ENCODE measurements around the gene HEATR3.

Gene HEATR3

GRCh38 chr16:50153596-50154419 is 88.0 kb downstream of the HEATR3 start:
- H3F3A ChIP-seq (ENCODE audit: insufficient read depth, low read length), result no peaks in the 10 kb centered on the region
- H3K4me1 ChIP-seq (ENCODE audit: insufficient read depth, low read length, severe bottlenecking), result peaks cover 30% of the 10 kb centered on the region
- H3K27ac ChIP-seq (ENCODE audit: low read depth, low read length, poor library complexity, severe bottlenecking), result no peak overlapping the region
- H3K9me2 ChIP-seq (ENCODE audit: low read depth, low read length), result no peaks in the 10 kb centered on the region
- peaks cover 40% of the 10 kb centered on the region for H3K79me2 ChIP-seq (ENCODE audit: insufficient read depth, low read length)
- no peaks in the 10 kb centered on the region for H3K27me3 ChIP-seq (ENCODE audit: insufficient read depth, low read length)
- H4K20me1 ChIP-seq (ENCODE audit: insufficient read depth, low read length), result no peaks in the 10 kb centered on the region
- H3K4me2 ChIP-seq (ENCODE audit: low read length), result peak overlapping the region; percentile 80
- H3K9me3 ChIP-seq (ENCODE audit: low read length), result no peaks in the 10 kb centered on the region
- H3K36me3 ChIP-seq (ENCODE audit: insufficient read depth, low read length), result no peaks in the 10 kb centered on the region
- peak overlapping the region; percentile 84 for H3K4me3 ChIP-seq (ENCODE audit: low read depth, low read length, poor library complexity, severe bottlenecking)
- no peak for TF ChIP-seq EZH2 (IDR thresholded peaks at IDR 0.05; ENCODE audit: borderline replicate concordance, low read length)
- TF ChIP-seq, protein P1, sequence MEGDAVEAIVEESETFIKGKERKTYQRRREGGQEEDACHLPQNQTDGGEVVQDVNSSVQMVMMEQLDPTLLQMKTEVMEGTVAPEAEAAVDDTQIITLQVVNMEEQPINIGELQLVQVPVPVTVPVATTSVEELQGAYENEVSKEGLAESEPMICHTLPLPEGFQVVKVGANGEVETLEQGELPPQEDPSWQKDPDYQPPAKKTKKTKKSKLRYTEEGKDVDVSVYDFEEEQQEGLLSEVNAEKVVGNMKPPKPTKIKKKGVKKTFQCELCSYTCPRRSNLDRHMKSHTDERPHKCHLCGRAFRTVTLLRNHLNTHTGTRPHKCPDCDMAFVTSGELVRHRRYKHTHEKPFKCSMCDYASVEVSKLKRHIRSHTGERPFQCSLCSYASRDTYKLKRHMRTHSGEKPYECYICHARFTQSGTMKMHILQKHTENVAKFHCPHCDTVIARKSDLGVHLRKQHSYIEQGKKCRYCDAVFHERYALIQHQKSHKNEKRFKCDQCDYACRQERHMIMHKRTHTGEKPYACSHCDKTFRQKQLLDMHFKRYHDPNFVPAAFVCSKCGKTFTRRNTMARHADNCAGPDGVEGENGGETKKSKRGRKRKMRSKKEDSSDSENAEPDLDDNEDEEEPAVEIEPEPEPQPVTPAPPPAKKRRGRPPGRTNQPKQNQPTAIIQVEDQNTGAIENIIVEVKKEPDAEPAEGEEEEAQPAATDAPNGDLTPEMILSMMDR (IDR thresholded peaks at IDR 0.05; ENCODE audit: low read length), result no peak
- no peak overlapping the region for H2AFZ ChIP-seq (ENCODE audit: low read length)
- peak overlapping the region; percentile 75 for H3K9ac ChIP-seq (ENCODE audit: low read length)

DNA sequence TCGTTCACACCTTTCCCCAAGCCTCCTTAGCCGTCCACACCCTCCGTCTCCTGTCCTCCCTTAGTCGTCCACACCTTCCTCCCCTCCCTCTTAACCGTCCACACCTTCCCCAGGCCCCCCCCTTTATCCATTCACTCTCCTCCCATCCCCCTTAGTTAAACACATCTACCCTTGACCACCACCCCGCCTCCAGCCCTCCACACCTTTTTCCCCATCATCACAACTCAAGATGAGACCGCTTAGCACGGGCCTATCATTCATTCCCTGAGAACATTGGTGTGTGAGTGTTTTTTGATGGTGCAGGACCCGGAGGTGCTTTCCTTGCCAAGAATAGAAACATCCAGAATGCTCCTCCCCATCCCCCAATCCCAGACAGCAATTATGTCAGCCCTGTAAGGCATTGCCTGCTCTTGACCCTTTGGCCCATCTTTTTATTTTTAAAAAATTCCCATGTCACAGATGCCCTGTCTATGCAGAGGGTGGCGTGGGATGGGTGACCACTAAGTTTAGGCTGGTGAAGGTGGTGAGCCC is 88.7 kb downstream of the HEATR3 start:
- H3K4me3 ChIP-seq (ENCODE audit: low read depth, low read length, poor library complexity, severe bottlenecking), result peak overlapping the region; percentile 84
- no peaks in the 10 kb centered on the region for H3K27me3 ChIP-seq (ENCODE audit: insufficient read depth, low read length)
- no peaks in the 10 kb centered on the region for H3K9me3 ChIP-seq (ENCODE audit: low read length)
- no peaks in the 10 kb centered on the region for H3F3A ChIP-seq (ENCODE audit: insufficient read depth, low read length)
- peaks cover 40% of the 10 kb centered on the region for H3K79me2 ChIP-seq (ENCODE audit: insufficient read depth, low read length)
- peaks cover 30% of the 10 kb centered on the region for H3K4me1 ChIP-seq (ENCODE audit: insufficient read depth, low read length, severe bottlenecking)
- H4K20me1 ChIP-seq (ENCODE audit: insufficient read depth, low read length), result no peaks in the 10 kb centered on the region
- peak overlapping the region; percentile 80 for H3K4me2 ChIP-seq (ENCODE audit: low read length)
- no peak for TF ChIP-seq EZH2 (IDR thresholded peaks at IDR 0.05; ENCODE audit: borderline replicate concordance, low read length)
- TF ChIP-seq, protein P1 (IDR thresholded peaks at IDR 0.05; ENCODE audit: low read length), result no peak
- H3K9me2 ChIP-seq (ENCODE audit: low read depth, low read length), result no peaks in the 10 kb centered on the region
- H3K27ac ChIP-seq (ENCODE audit: low read depth, low read length, poor library complexity, severe bottlenecking), result peak overlapping the region; percentile 16
- no peak overlapping the region for H2AFZ ChIP-seq (ENCODE audit: low read length)
- H3K36me3 ChIP-seq (ENCODE audit: insufficient read depth, low read length), result no peaks in the 10 kb centered on the region
- H3K9ac ChIP-seq (ENCODE audit: low read length), result peak overlapping the region; percentile 75

DNA sequence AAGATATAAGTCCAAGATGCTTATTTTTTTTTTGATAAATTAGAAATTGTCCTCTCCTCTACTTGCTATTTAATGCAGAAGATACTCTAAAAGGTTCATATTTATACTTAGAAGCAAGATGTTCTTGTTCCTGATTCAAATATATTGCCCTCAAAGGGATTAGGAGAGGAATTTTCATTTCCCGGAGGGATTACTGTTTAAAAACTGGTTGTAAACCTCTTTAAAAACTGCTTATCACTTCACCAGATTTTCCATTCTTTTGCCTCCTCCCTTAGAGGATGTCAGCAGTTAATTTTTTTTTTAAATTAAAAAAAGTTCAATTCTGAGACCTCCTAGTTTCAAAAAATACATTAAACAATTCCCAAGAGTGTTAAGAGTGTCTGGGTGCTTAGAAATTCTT is 90.2 kb downstream of the HEATR3 start:
- peaks cover 30% of the 10 kb centered on the region for H3K4me1 ChIP-seq (ENCODE audit: insufficient read depth, low read length, severe bottlenecking)

More for the DNA sequence above, 90.2 kb downstream of the HEATR3 start:
- Histone ChIP-seq H4K20me1 (ENCODE audit: insufficient read depth, low read length) (no peaks in the 10 kb centered on the region), H3K9me3 (ENCODE audit: low read length) (no peaks in the 10 kb centered on the region), H3K9ac (ENCODE audit: low read length) (no peak overlapping the region), H2AFZ (ENCODE audit: low read length) (no peak overlapping the region), H3K4me2 (ENCODE audit: low read length) (peak overlapping the region; percentile 80), H3K79me2 (ENCODE audit: insufficient read depth, low read length) (peaks cover 49% of the 10 kb centered on the region), H3K27me3 (ENCODE audit: insufficient read depth, low read length) (no peaks in the 10 kb centered on the region), H3K4me3 (ENCODE audit: low read depth, low read length, poor library complexity, severe bottlenecking) (peak overlapping the region; percentile 84), H3K9me2 (ENCODE audit: low read depth, low read length) (no peaks in the 10 kb centered on the region), H3F3A (ENCODE audit: insufficient read depth, low read length) (no peaks in the 10 kb centered on the region), H3K27ac (ENCODE audit: low read depth, low read length, poor library complexity, severe bottlenecking) (peak overlapping the region; percentile 15), H3K36me3 (ENCODE audit: insufficient read depth, low read length) (no peaks in the 10 kb centered on the region; the same call in 1 of the 2 replicates)
- TF ChIP-seq EZH2 (IDR thresholded peaks at IDR 0.05; ENCODE audit: borderline replicate concordance, low read length), result no peak
- TF ChIP-seq, protein P1 (IDR thresholded peaks at IDR 0.05; ENCODE audit: low read length), result no peak
